Midbrain (tissue), 1 donor: ENCODE measurements around the gene SSR1.
"Not testable (repeated sequence)": the region's sequence is repeated elsewhere in the genome, so short reads cannot be mapped to it uniquely, and the experiment has no call there.

Experiments used
- DNase-seq: peaks from one replicate; lab custom pipeline; 2025; lab: John Stamatoyannopoulos, UW

The SSR1 gene

GRCh38 chr6:7312616-7313504 lies at the start of gene SSR1:
Gene SSR1, minus strand, starts transcription at chr6:7313199. Its CDS starts 79 bp downstream, at chr6:7313120.
- peak; percentile 98 for DNase-seq

- DNase-seq: not testable (repeated sequence)
These were observed 38.9 kb upstream of the SSR1 start for GRCh38 chr6:7351916-7352315.

- not testable (repeated sequence) for DNase-seq
These were observed 37.6 kb upstream of the SSR1 start for GRCh38 chr6:7350591-7350990.

- not testable (repeated sequence) for DNase-seq
These were observed 34.6 kb upstream of the SSR1 start for GRCh38 chr6:7347551-7347997.

GRCh38 chr6:7344773-7345450 lies 31.9 kb upstream of the SSR1 start:
- not testable (repeated sequence) for DNase-seq

- DNase-seq: no peak
These were observed 30.8 kb upstream of the SSR1 start for GRCh38 chr6:7343546-7344475.

GRCh38 chr6:7341989-7342742 lies 29.2 kb upstream of the SSR1 start:
- no peak for DNase-seq

- DNase-seq: no peak
These were observed 28.3 kb upstream of the SSR1 start for GRCh38 chr6:7341271-7341670.

GRCh38 chr6:7339007-7339732 lies 26.2 kb upstream of the SSR1 start:
- DNase-seq: not testable (repeated sequence)

- no peak for DNase-seq
These were observed 25.0 kb upstream of the SSR1 start for GRCh38 chr6:7338031-7338430.

- no peak for DNase-seq
These were observed 22.5 kb upstream of the SSR1 start for GRCh38 chr6:7335519-7335918.

GRCh38 chr6:7334685-7335084 lies 21.7 kb upstream of the SSR1 start:
- no peak for DNase-seq

- peak; percentile 7 for DNase-seq
These were observed 19.2 kb upstream of the SSR1 start for GRCh38 chr6:7332090-7332745.

- no peak for DNase-seq
These were observed 18.5 kb upstream of the SSR1 start for GRCh38 chr6:7331452-7331851.

GRCh38 chr6:7328243-7328642 lies 15.2 kb upstream of the SSR1 start:
- DNase-seq: no peak

GRCh38 chr6:7325750-7326149 lies 12.8 kb upstream of the SSR1 start:
- DNase-seq: no peak

- DNase-seq: peak; percentile 30
These were observed 11.5 kb upstream of the SSR1 start for GRCh38 chr6:7324520-7324919.

- DNase-seq: no peak
These were observed 10.1 kb upstream of the SSR1 start for GRCh38 chr6:7323074-7323473.

GRCh38 chr6:7321866-7322265 lies 8.9 kb upstream of the SSR1 start:
- DNase-seq: not testable (repeated sequence)

GRCh38 chr6:7319406-7319805 lies 6.4 kb upstream of the SSR1 start:
- DNase-seq: not testable (repeated sequence)
